Activated T-helper 17 cell treated with anti-CD3 and anti-CD28 coated beads, Interleukin-2, amount 50 U/mL, for 72 hours (primary cell): Measurements from ENCODE around the gene BRD1. TPM values are rescaled to one million over a fixed set of nuclear protein-coding genes. Genes with fewer than 3 reads are reported as not detected.

Experiments used
- ATAC-seq: fragments of 150-1000 bp; cut with Tn5 transposase; replicated peaks from 2 replicates; pipeline ENCODE4 v1.10.0; 2021; ENCODE audit warnings: mild to moderate bottlenecking, moderate library complexity
- H3K27ac Mint-ChIP-seq: one replicate; pipeline ENCODE4 v1.8.0; 2022; ENCODE audit warnings: mixed read lengths
- H3K27me3 Mint-ChIP-seq: one replicate; pipeline ENCODE4 v1.8.0; 2022; ENCODE audit warnings: mixed read lengths
- H3K36me3 Mint-ChIP-seq: one replicate; pipeline ENCODE4 v1.8.0; 2022; ENCODE audit warnings: low read depth, mild to moderate bottlenecking, mixed read lengths
- H3K4me1 Mint-ChIP-seq: one replicate; pipeline ENCODE4 v1.8.0; 2022; ENCODE audit warnings: mixed read lengths
- H3K4me3 Mint-ChIP-seq: one replicate; pipeline ENCODE4 v1.8.0; 2022; ENCODE audit warnings: mild to moderate bottlenecking, mixed read lengths
- H3K9me3 Mint-ChIP-seq: one replicate; pipeline ENCODE4 v1.8.0; 2022; ENCODE audit warnings: mixed read lengths
- total RNA-seq, 2 donors: library from RNA; stranded (reverse); gene quantifications; one replicate each; pipeline ENCODE4 v1.2.3, GENCODE V29; 2022

BRD1 gene
- 10 to 100 TPM; 43.4 to 43.8 TPM for total RNA-seq

- Mint-ChIP-seq H3K4me1 (peaks cover 20% of the 10 kb centered on the region), H3K27ac (peak within 1 kb of the TSS; percentile 94), H3K4me3 (peak within 1 kb of the TSS; percentile 93), H3K27me3 (no peaks in the 10 kb centered on the region), H3K36me3 (peaks cover 48% of the 10 kb centered on the region), H3K9me3 (no peaks in the 10 kb centered on the region)
- ATAC-seq = peak; percentile 66
Observed at GRCh38 chr22:49827853-49828598, at the start of gene BRD1. TSS of gene BRD1 (minus strand) at chr22:49827873. CDS start at chr22:49824317, 3,556 bp downstream.

- no peak for ATAC-seq
- Mint-ChIP-seq H3K27me3 (no peaks in the 10 kb centered on the region), H3K9me3 (no peaks in the 10 kb centered on the region), H3K27ac (no peak overlapping the region), H3K4me1 (peaks cover 28% of the 10 kb centered on the region), H3K36me3 (peaks cover 51% of the 10 kb centered on the region), H3K4me3 (no peak overlapping the region)
Observed at GRCh38 chr22:49873228-49873940, 45.7 kb upstream of the BRD1 start.

GRCh38 chr22:49872347-49872746 is 44.7 kb upstream of the BRD1 start:
- H3K27me3 Mint-ChIP-seq = no peaks in the 10 kb centered on the region
- ATAC-seq = no peak
- peaks cover 34% of the 10 kb centered on the region for H3K4me1 Mint-ChIP-seq
- peak overlapping the region; percentile 17 for H3K27ac Mint-ChIP-seq
- peaks cover 51% of the 10 kb centered on the region for H3K36me3 Mint-ChIP-seq
- no peaks in the 10 kb centered on the region for H3K9me3 Mint-ChIP-seq
- no peak overlapping the region for H3K4me3 Mint-ChIP-seq

- Mint-ChIP-seq H3K4me1 (peaks cover 42% of the 10 kb centered on the region), H3K27ac (no peak overlapping the region), H3K36me3 (peaks cover 55% of the 10 kb centered on the region), H3K4me3 (no peak overlapping the region), H3K27me3 (no peaks in the 10 kb centered on the region), H3K9me3 (no peaks in the 10 kb centered on the region)
- ATAC-seq = no peak
Observed at GRCh38 chr22:49871482-49871881, 43.8 kb upstream of the BRD1 start.

- peak; percentile 78 for ATAC-seq
- H3K4me3 Mint-ChIP-seq = peak overlapping the region; percentile 77
- H3K27me3 Mint-ChIP-seq = no peaks in the 10 kb centered on the region
- H3K36me3 Mint-ChIP-seq = peaks cover 57% of the 10 kb centered on the region
- no peaks in the 10 kb centered on the region for H3K9me3 Mint-ChIP-seq
- peak overlapping the region; percentile 82 for H3K27ac Mint-ChIP-seq
- H3K4me1 Mint-ChIP-seq = peaks cover 53% of the 10 kb centered on the region
Observed at GRCh38 chr22:49869845-49870712, 42.4 kb upstream of the BRD1 start.

- Mint-ChIP-seq H3K9me3 (no peaks in the 10 kb centered on the region), H3K27ac (peak overlapping the region; percentile 82), H3K36me3 (peaks cover 52% of the 10 kb centered on the region), H3K4me3 (peak overlapping the region; percentile 77), H3K27me3 (no peaks in the 10 kb centered on the region), H3K4me1 (peaks cover 54% of the 10 kb centered on the region)
- ATAC-seq = no peak
Observed at GRCh38 chr22:49869086-49869830, 41.6 kb upstream of the BRD1 start.

- H3K4me1 Mint-ChIP-seq = peaks cover 62% of the 10 kb centered on the region
- ATAC-seq = peak; percentile 68
- peak overlapping the region; percentile 91 for H3K27ac Mint-ChIP-seq
- peaks cover 52% of the 10 kb centered on the region for H3K36me3 Mint-ChIP-seq
- H3K9me3 Mint-ChIP-seq = no peaks in the 10 kb centered on the region
- no peaks in the 10 kb centered on the region for H3K27me3 Mint-ChIP-seq
- peak overlapping the region; percentile 77 for H3K4me3 Mint-ChIP-seq
Observed at GRCh38 chr22:49867303-49868265, 39.9 kb upstream of the BRD1 start.

GRCh38 chr22:49866646-49867045 is 39.0 kb upstream of the BRD1 start:
- peaks cover 61% of the 10 kb centered on the region for H3K4me1 Mint-ChIP-seq
- H3K9me3 Mint-ChIP-seq = no peaks in the 10 kb centered on the region
- peak overlapping the region; percentile 77 for H3K4me3 Mint-ChIP-seq
- H3K36me3 Mint-ChIP-seq = peaks cover 52% of the 10 kb centered on the region
- no peak for ATAC-seq
- peak overlapping the region; percentile 91 for H3K27ac Mint-ChIP-seq
- H3K27me3 Mint-ChIP-seq = no peaks in the 10 kb centered on the region

GRCh38 chr22:49866134-49866533 is 38.5 kb upstream of the BRD1 start:
- Mint-ChIP-seq H3K4me1 (peaks cover 63% of the 10 kb centered on the region), H3K9me3 (no peaks in the 10 kb centered on the region), H3K27ac (peak overlapping the region; percentile 91), H3K36me3 (peaks cover 52% of the 10 kb centered on the region), H3K27me3 (no peaks in the 10 kb centered on the region), H3K4me3 (peak overlapping the region; percentile 77)
- no peak for ATAC-seq

- Mint-ChIP-seq H3K4me1 (peaks cover 57% of the 10 kb centered on the region), H3K4me3 (no peak overlapping the region), H3K36me3 (peaks cover 47% of the 10 kb centered on the region), H3K27me3 (no peaks in the 10 kb centered on the region), H3K27ac (no peak overlapping the region), H3K9me3 (no peaks in the 10 kb centered on the region)
- no peak for ATAC-seq
Observed at GRCh38 chr22:49865156-49865555, 37.5 kb upstream of the BRD1 start.

GRCh38 chr22:49863931-49864330 is 36.3 kb upstream of the BRD1 start:
- H3K4me3 Mint-ChIP-seq = peak overlapping the region; percentile 30
- H3K9me3 Mint-ChIP-seq = no peaks in the 10 kb centered on the region
- no peaks in the 10 kb centered on the region for H3K27me3 Mint-ChIP-seq
- peaks cover 53% of the 10 kb centered on the region for H3K4me1 Mint-ChIP-seq
- H3K27ac Mint-ChIP-seq = peak overlapping the region; percentile 78
- peaks cover 34% of the 10 kb centered on the region for H3K36me3 Mint-ChIP-seq
- ATAC-seq = no peak

- no peak for ATAC-seq
- H3K9me3 Mint-ChIP-seq = no peaks in the 10 kb centered on the region
- peaks cover 19% of the 10 kb centered on the region for H3K36me3 Mint-ChIP-seq
- peaks cover 41% of the 10 kb centered on the region for H3K4me1 Mint-ChIP-seq
- H3K27me3 Mint-ChIP-seq = no peaks in the 10 kb centered on the region
- no peak overlapping the region for H3K27ac Mint-ChIP-seq
- H3K4me3 Mint-ChIP-seq = no peak overlapping the region
Observed at GRCh38 chr22:49862496-49862776, 34.8 kb upstream of the BRD1 start.
